Hippocampal formation (tissue), 2 donors: ENCODE data around the gene TESK1.
A peak's percentile ranks its signal among the peaks of the same experiment; 100 is the strongest.
"Not testable (repeated sequence)": the region's sequence is repeated elsewhere in the genome, so short reads cannot be mapped to it uniquely, and the experiment has no call there.

Source experiments
- DNase-seq, 2 donors: peaks; one replicate each; lab custom pipeline; 2025; lab: John Stamatoyannopoulos, UW

Gene TESK1

GRCh38 chr9:35579130-35579529, 25.9 kb upstream of the TESK1 start:
- no peak for DNase-seq

- DNase-seq = not testable (repeated sequence)
Observed at GRCh38 chr9:35579659-35580227, 25.3 kb upstream of the TESK1 start.

- not testable (repeated sequence) for DNase-seq
Observed at GRCh38 chr9:35583521-35583920, 21.5 kb upstream of the TESK1 start.

GRCh38 chr9:35584681-35585080, 20.4 kb upstream of the TESK1 start:
- DNase-seq = not testable (repeated sequence)

GRCh38 chr9:35588506-35588905, 16.6 kb upstream of the TESK1 start:
- DNase-seq = not testable (repeated sequence)

- no peak for DNase-seq
Observed at GRCh38 chr9:35593581-35593980, 11.5 kb upstream of the TESK1 start.

- no peak for DNase-seq
Observed at GRCh38 chr9:35594471-35594870, 10.6 kb upstream of the TESK1 start.

- DNase-seq = not testable (repeated sequence)
Observed at GRCh38 chr9:35596907-35597306, 8.2 kb upstream of the TESK1 start.

GRCh38 chr9:35598866-35599590, 6.0 kb upstream of the TESK1 start:
- no peak for DNase-seq

- DNase-seq = no peak
Observed at GRCh38 chr9:35599763-35600604, 5.1 kb upstream of the TESK1 start.

- DNase-seq = peak in 1 of 2 donors; percentile 34
Observed at GRCh38 chr9:35603506-35603985, 1.5 kb upstream of the TESK1 start.

- DNase-seq = peak; percentile 99
Observed at GRCh38 chr9:35603986-35604577, 980 bp upstream of the TESK1 start.

- DNase-seq = no peak
Observed at GRCh38 chr9:35605351-35606137, 482 bp downstream of the TESK1 start.

GRCh38 chr9:35606138-35606504, 1.1 kb downstream of the TESK1 start:
- no peak for DNase-seq

- DNase-seq = no peak
Observed at GRCh38 chr9:35606726-35607125, 1.7 kb downstream of the TESK1 start.

GRCh38 chr9:35608221-35608620, 3.2 kb downstream of the TESK1 start:
- no peak for DNase-seq

GRCh38 chr9:35609001-35609819, 4.1 kb downstream of the TESK1 start:
- DNase-seq = no peak

- DNase-seq = no peak
Observed at GRCh38 chr9:35609820-35610163, 4.7 kb downstream of the TESK1 start.

GRCh38 chr9:35611230-35611797, 6.3 kb downstream of the TESK1 start:
- peak; percentile 12 to 28 for DNase-seq

GRCh38 chr9:35612066-35612465, 7.0 kb downstream of the TESK1 start:
- not testable (repeated sequence) for DNase-seq
